Measurements from ENCODE around the gene MALRD1.

- no peak for TF ChIP-seq CTCF (IDR thresholded peaks at IDR 0.05 in 8 of 11, conservative IDR thresholded peaks at IDR 0.05 in 3 of 11)
- TF ChIP-seq POLR2A (IDR thresholded peaks at IDR 0.05), result no peak
- TF ChIP-seq POLR2AphosphoS5 (IDR thresholded peaks at IDR 0.05), result no peak
Measured at GRCh38 chr10:19549503-19549902, 500.9 kb downstream of the MALRD1 start.
